Loucy (cell line): ENCODE measurements around the gene KRTAP5-1.

Experiments
- H2AFZ ChIP-seq: fragments of 200-600 bp; sonication (generic); 2 replicates; pipeline ENCODE4 v1.6.0; 2016; ENCODE audit warnings: antibody characterized with exemption, mild to moderate bottlenecking, low read length, moderate library complexity
- H3F3A ChIP-seq: fragments of 200-600 bp; 2 replicates; pipeline ENCODE4 v1.6.0; 2016; ENCODE audit warnings: antibody characterized with exemption, low read depth, mild to moderate bottlenecking
- H3K27me3 ChIP-seq: fragments of 200-600 bp; sonication (generic); 2 replicates; pipeline ENCODE4 v1.6.1; 2014; ENCODE audit warnings: low read length, mild to moderate bottlenecking; ENCODE audit not compliant: insufficient read depth, poor library complexity, severe bottlenecking
- H3K36me3 ChIP-seq: fragments of 200-600 bp; sonication (generic); 2 replicates; pipeline ENCODE4 v1.6.1; 2016; ENCODE audit warnings: low read length; ENCODE audit not compliant: insufficient read depth
- H3K4me1 ChIP-seq: fragments of 200-600 bp; sonication (generic); 2 replicates; pipeline ENCODE4 v1.5.1; 2014; ENCODE audit warnings: low read length, mild to moderate bottlenecking; ENCODE audit not compliant: insufficient read depth, poor library complexity, severe bottlenecking
- H3K4me2 ChIP-seq: fragments of 200-600 bp; sonication (generic); 2 replicates; pipeline ENCODE4 v1.6.0; 2014; ENCODE audit warnings: antibody characterized with exemption, low read length, low read depth, mild to moderate bottlenecking; ENCODE audit not compliant: poor library complexity, severe bottlenecking
- H3K4me3 ChIP-seq: fragments of 200-600 bp; sonication (generic); 2 replicates; pipeline ENCODE4 v1.5.1; 2014; ENCODE audit warnings: low read length, mild to moderate bottlenecking, mixed read lengths; ENCODE audit not compliant: poor library complexity, severe bottlenecking
- H3K79me2 ChIP-seq: fragments of 200-600 bp; sonication (generic); 2 replicates; pipeline ENCODE4 v1.6.1; 2014; ENCODE audit warnings: low read length; ENCODE audit not compliant: insufficient read depth
- H3K9ac ChIP-seq: fragments of 200-600 bp; sonication (generic); 2 replicates; pipeline ENCODE4 v1.6.0; 2014; ENCODE audit warnings: mild to moderate bottlenecking, low read depth, low read length, moderate library complexity; ENCODE audit not compliant: poor library complexity, severe bottlenecking
- H3K9me2 ChIP-seq: fragments of 200-600 bp; sonication (generic); replicated peaks from 2 replicates; pipeline ENCODE4 v1.6.1; 2016; ENCODE audit warnings: low read depth, low read length, mixed read lengths
- H3K9me3 ChIP-seq: fragments of 200-600 bp; sonication (generic); 2 replicates; pipeline ENCODE4 v1.6.1; 2014; ENCODE audit warnings: mild to moderate bottlenecking, antibody characterized with exemption, low read length, low read depth; ENCODE audit not compliant: insufficient read depth
- H4K20me1 ChIP-seq: fragments of 200-600 bp; sonication (generic); 2 replicates; pipeline ENCODE4 v1.6.0; 2014; ENCODE audit warnings: antibody characterized with exemption, low read length, mild to moderate bottlenecking; ENCODE audit not compliant: insufficient read depth, poor library complexity, severe bottlenecking
- CTCF ChIP-seq: fragments of 200-600 bp; sonication (generic); conservative IDR thresholded peaks from 2 replicates; pipeline ENCODE4 v1.5.1; 2014; ENCODE audit warnings: mild to moderate bottlenecking, antibody characterized with exemption, low read length
- EZH2phosphoT487 ChIP-seq: fragments of 200-600 bp; IDR thresholded peaks from 2 replicates; pipeline ENCODE4 v1.6.1; 2018; ENCODE audit warnings: antibody characterized with exemption, mild to moderate bottlenecking, moderate library complexity, borderline replicate concordance

The KRTAP5-1 gene

DNA sequence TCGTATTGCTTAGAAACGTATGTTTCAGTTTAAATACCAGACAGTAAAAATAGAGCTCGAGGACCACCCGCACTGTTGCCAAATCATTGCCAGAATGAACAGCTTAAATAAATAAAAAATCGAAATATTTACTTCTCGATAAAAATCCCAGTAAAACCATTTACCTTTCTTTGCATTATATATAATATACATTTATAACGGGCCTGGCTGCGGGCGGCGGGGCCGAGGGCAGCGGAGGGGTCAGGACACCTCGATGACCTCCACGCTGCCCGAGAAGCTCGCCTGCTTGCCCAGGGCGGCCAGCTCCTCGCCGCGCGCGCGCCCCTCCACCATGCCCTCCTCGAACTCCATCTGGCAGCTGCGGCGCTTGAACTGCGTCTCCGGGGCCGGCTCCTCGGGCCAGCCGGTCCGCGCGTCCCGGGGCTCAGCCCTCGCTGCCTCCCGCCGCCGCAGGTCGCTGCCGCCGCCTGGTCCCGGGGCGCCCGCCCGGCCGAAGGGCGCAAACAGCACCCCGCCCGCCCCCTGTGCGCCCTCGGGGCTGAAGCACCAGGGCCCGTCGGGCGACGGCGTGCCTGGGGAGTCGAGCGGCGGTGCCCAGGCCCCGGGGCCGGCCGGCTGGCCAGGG lies 28.7 kb downstream of the KRTAP5-1 start:
- no peak overlapping the region for H3K4me2 ChIP-seq
- H3K4me1 ChIP-seq = no peaks in the 10 kb centered on the region
- no peak for TF ChIP-seq CTCF
- no peak for TF ChIP-seq EZH2phosphoT487
- H3K9me3 ChIP-seq = no peaks in the 10 kb centered on the region
- no peaks in the 10 kb centered on the region for H3K79me2 ChIP-seq
- H3K36me3 ChIP-seq = no peaks in the 10 kb centered on the region
- no peak overlapping the region for H3K9ac ChIP-seq
- H3K27me3 ChIP-seq = no peaks in the 10 kb centered on the region
- no peak overlapping the region for H2AFZ ChIP-seq
- H3K4me3 ChIP-seq = no peak overlapping the region
- H4K20me1 ChIP-seq = no peaks in the 10 kb centered on the region
- no peaks in the 10 kb centered on the region for H3F3A ChIP-seq
- no peaks in the 10 kb centered on the region for H3K9me2 ChIP-seq

DNA sequence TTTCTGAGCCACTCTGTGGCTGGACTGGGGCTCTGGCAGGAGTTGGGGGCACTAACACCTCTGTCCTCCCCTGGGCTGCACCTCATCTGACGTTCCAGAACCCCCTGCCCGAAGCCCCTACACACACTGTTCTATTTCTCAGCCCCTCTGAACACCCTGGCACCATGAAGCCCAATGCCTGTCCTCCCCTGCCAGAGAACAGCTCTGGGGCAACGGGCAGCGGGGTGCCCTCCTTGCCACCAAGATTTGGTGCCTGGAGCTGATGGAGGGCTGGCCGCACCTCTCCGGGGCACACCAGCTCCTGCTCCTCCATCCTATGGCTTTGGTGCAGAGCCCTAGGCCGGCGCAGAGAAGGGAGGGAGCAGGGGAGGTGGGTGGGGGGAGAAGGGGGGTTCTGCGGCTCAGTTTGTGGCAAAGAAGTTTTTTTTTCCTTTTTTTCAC lies 29.4 kb downstream of the KRTAP5-1 start:
- H3K4me2 ChIP-seq = no peak overlapping the region
- H3K4me1 ChIP-seq = no peaks in the 10 kb centered on the region
- H3K9ac ChIP-seq = no peak overlapping the region
- H3K36me3 ChIP-seq = no peaks in the 10 kb centered on the region
- TF ChIP-seq CTCF = no peak
- TF ChIP-seq EZH2phosphoT487 = no peak
- no peaks in the 10 kb centered on the region for H3K79me2 ChIP-seq
- no peaks in the 10 kb centered on the region for H3F3A ChIP-seq
- no peak overlapping the region for H2AFZ ChIP-seq
- no peak overlapping the region for H3K4me3 ChIP-seq
- H3K9me3 ChIP-seq = no peaks in the 10 kb centered on the region
- H3K27me3 ChIP-seq = no peaks in the 10 kb centered on the region
- H4K20me1 ChIP-seq = no peaks in the 10 kb centered on the region
- no peaks in the 10 kb centered on the region for H3K9me2 ChIP-seq

DNA sequence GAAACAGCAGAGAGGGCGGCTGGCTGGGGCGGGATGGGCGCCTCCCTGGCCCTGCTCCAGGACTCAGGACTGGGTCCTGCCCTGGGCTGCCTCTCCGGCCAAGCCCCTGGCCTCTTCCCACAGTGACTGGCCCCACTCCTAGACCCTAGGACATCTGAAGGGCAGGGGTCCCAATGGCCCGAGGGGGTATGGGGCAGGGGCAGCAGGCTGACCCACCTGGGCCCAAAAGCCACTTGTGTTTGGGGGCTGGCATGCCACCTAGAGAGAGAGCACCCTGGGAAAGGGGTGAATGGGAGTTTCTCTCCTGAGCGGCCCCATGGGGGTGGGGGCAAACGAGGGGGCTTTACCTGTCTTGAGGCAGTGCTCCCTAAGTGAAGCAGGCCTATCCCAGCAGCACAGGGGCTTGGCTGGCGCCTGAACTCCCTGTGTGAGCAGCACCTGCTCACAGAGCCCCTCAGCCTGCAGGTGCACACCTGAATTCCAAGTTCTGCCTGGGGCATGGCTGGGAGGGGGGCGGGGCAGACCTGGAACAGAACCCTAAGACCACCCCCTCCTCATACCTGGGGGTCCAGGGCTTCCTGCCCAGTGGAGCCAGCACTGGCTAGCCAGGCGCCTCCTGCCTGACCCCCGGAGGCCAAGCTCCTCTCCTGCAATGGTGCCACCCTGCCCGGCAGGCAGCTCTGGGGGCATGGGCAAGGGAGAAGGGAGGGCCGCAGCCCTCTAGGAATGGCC lies 29.9 kb downstream of the KRTAP5-1 start:
- Histone ChIP-seq H3K9me2 (no peaks in the 10 kb centered on the region), H3K4me1 (no peaks in the 10 kb centered on the region), H2AFZ (no peak overlapping the region), H3K9me3 (no peaks in the 10 kb centered on the region), H3K9ac (no peak overlapping the region), H4K20me1 (no peaks in the 10 kb centered on the region), H3F3A (no peaks in the 10 kb centered on the region), H3K36me3 (no peaks in the 10 kb centered on the region), H3K27me3 (no peaks in the 10 kb centered on the region), H3K4me3 (no peak overlapping the region), H3K79me2 (no peaks in the 10 kb centered on the region), H3K4me2 (no peak overlapping the region)
- TF ChIP-seq EZH2phosphoT487 (no peak), CTCF (no peak)
